GM21526 (cell line): ENCODE results near the gene CRTC3.
A peak's percentile ranks its signal among the peaks of the same experiment; 100 is the strongest.

Source experiments
- ATAC-seq: cut with Tn5 transposase; IDR thresholded peaks from one replicate; pipeline ENCODE4 v1.9.1; 2021; ENCODE audit warnings: moderate library complexity; ENCODE audit not compliant: unreplicated experiment, low FRiP score

The CRTC3 gene

GRCh38 chr15:90591524-90591923 lies 61.8 kb downstream of the CRTC3 start:
- ATAC-seq = no peak

GRCh38 chr15:90592131-90592881 lies 62.6 kb downstream of the CRTC3 start:
- no peak for ATAC-seq

- ATAC-seq = no peak
Measured at GRCh38 chr15:90593499-90594158, 63.9 kb downstream of the CRTC3 start.

GRCh38 chr15:90594301-90594738 lies 64.6 kb downstream of the CRTC3 start:
- no peak for ATAC-seq

GRCh38 chr15:90595763-90596155 lies 66.0 kb downstream of the CRTC3 start:
- peak; percentile 22 for ATAC-seq

- ATAC-seq = no peak
Measured at GRCh38 chr15:90596943-90597342, 67.2 kb downstream of the CRTC3 start.

GRCh38 chr15:90597577-90597976 lies 67.9 kb downstream of the CRTC3 start:
- ATAC-seq = no peak

- ATAC-seq = no peak
Measured at GRCh38 chr15:90598031-90598577, 68.4 kb downstream of the CRTC3 start.

- ATAC-seq = no peak
Measured at GRCh38 chr15:90598679-90599078, 69.0 kb downstream of the CRTC3 start.

GRCh38 chr15:90599116-90599515 lies 69.4 kb downstream of the CRTC3 start:
- no peak for ATAC-seq

GRCh38 chr15:90599644-90600043 lies 69.9 kb downstream of the CRTC3 start:
- ATAC-seq = no peak

GRCh38 chr15:90600954-90601353 lies 71.2 kb downstream of the CRTC3 start:
- ATAC-seq = no peak

GRCh38 chr15:90603893-90604292 lies 74.2 kb downstream of the CRTC3 start:
- ATAC-seq = no peak

- no peak for ATAC-seq
Measured at GRCh38 chr15:90606641-90607040, 76.9 kb downstream of the CRTC3 start.

- ATAC-seq = no peak
Measured at GRCh38 chr15:90607361-90607760, 77.6 kb downstream of the CRTC3 start.

GRCh38 chr15:90609242-90610180 lies 79.8 kb downstream of the CRTC3 start:
- ATAC-seq = no peak

GRCh38 chr15:90610190-90610589 lies 80.5 kb downstream of the CRTC3 start:
- ATAC-seq = no peak

GRCh38 chr15:90611157-90611556 lies 81.4 kb downstream of the CRTC3 start:
- no peak for ATAC-seq

GRCh38 chr15:90617171-90617570 lies 87.4 kb downstream of the CRTC3 start:
- no peak for ATAC-seq

- ATAC-seq = no peak
Measured at GRCh38 chr15:90617668-90618097, 88.0 kb downstream of the CRTC3 start.
